PC-9 (cell line): ENCODE data around the gene UNC50.

Experiments
- EZH2 ChIP-seq: fragments of 200-600 bp; sonication (generic); IDR thresholded peaks from 2 replicates; pipeline ENCODE4 v1.8.0; 2017; ENCODE audit warnings: antibody characterized with exemption, low read depth
- TF ChIP-seq, protein P1 (sequence below): fragments of 200-600 bp; sonication (generic); conservative IDR thresholded peaks from 2 replicates; pipeline ENCODE4 v1.6.1; 2017; ENCODE audit warnings: mixed run types, antibody characterized with exemption, mild to moderate bottlenecking, moderate library complexity

DNA sequence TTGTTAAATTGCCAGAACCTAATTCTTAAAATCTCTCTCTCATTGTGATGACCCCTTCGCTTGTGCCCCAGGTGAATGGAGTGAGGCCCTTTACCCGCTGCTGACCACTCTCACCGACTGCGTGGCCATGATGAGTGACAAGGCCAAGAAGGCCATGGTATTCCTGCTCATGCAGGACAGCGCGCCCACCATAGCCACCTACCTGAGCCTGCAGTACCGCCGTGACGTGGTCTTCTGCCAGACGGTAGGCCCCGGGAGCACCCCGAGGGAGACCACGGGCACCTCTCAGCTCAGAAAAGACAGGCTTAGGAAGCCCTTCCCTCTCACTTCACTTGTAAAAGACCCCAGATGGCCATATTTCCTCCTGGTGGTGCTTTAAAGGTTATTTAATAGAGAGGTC lies 45.0 kb upstream of the UNC50 start:
- TF ChIP-seq, protein P1, sequence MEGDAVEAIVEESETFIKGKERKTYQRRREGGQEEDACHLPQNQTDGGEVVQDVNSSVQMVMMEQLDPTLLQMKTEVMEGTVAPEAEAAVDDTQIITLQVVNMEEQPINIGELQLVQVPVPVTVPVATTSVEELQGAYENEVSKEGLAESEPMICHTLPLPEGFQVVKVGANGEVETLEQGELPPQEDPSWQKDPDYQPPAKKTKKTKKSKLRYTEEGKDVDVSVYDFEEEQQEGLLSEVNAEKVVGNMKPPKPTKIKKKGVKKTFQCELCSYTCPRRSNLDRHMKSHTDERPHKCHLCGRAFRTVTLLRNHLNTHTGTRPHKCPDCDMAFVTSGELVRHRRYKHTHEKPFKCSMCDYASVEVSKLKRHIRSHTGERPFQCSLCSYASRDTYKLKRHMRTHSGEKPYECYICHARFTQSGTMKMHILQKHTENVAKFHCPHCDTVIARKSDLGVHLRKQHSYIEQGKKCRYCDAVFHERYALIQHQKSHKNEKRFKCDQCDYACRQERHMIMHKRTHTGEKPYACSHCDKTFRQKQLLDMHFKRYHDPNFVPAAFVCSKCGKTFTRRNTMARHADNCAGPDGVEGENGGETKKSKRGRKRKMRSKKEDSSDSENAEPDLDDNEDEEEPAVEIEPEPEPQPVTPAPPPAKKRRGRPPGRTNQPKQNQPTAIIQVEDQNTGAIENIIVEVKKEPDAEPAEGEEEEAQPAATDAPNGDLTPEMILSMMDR = no peak
- no peak for TF ChIP-seq EZH2
